ENCODE data around the gene TSPAN9.

- no peak for TF ChIP-seq CTCF (IDR thresholded peaks at IDR 0.05; ENCODE audit: low read depth, low read length, poor library complexity, severe bottlenecking)
- no peak for TF ChIP-seq EZH2phosphoT487 (IDR thresholded peaks at IDR 0.05; ENCODE audit: borderline replicate concordance, low read length)
Observed at GRCh38 chr12:3165078-3165980, 88.2 kb downstream of the TSPAN9 start.

Measured in DOHH2 (cell line).